Stimulated activated CD4-positive, alpha-beta T cell treated with anti-CD3 and anti-CD28 coated beads, Interleukin-1b, Interleukin-23, amount 100 ng/mL, for 4 hours (primary cell): ENCODE results near the gene PIP5K1C.
"Not testable (repeated sequence)": the region's sequence is repeated elsewhere in the genome, so short reads cannot be mapped to it uniquely, and the experiment has no call there.

Experiments used
- DNase-seq, 2 donors: peaks; one replicate each; pipeline ENCODE4 v3.0.0-alpha.2; 2020; ENCODE audit warnings: low read depth in 2 of 2

PIP5K1C gene

DNA sequence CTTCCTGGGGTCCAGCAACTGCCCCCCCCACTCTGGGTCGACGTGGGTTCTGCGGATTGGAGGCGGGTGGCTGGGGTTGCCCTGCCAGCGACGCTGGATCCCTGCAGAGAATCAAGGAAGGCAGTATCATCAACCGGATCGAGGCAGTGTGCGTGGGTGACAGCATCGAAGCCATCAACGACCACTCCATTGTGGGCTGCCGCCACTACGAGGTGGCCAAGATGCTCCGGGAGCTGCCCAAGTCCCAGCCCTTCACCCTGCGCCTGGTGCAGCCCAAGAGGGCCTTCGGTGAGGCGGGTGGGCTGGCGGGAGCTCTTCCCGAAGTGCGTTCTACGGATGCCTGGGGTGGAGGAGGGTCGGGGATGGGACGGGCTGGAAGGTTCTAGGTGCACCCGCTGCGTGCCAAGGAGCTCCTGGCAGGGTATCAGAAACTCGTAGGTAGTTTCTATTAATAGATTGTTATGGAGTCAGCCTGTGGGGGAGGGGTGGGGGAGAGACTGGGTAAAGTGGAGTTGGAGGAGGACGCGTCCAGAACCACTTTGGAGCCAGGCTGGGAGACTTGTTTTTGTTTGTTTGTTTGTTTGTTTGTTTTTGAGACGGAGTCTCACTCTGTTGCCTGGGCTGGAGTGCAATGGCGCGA, 113.4 kb downstream of the PIP5K1C start:
- DNase-seq = no peak

GRCh38 chr19:3586127-3586626, 114.1 kb downstream of the PIP5K1C start:
- peak; percentile 33 to 41 for DNase-seq

DNA sequence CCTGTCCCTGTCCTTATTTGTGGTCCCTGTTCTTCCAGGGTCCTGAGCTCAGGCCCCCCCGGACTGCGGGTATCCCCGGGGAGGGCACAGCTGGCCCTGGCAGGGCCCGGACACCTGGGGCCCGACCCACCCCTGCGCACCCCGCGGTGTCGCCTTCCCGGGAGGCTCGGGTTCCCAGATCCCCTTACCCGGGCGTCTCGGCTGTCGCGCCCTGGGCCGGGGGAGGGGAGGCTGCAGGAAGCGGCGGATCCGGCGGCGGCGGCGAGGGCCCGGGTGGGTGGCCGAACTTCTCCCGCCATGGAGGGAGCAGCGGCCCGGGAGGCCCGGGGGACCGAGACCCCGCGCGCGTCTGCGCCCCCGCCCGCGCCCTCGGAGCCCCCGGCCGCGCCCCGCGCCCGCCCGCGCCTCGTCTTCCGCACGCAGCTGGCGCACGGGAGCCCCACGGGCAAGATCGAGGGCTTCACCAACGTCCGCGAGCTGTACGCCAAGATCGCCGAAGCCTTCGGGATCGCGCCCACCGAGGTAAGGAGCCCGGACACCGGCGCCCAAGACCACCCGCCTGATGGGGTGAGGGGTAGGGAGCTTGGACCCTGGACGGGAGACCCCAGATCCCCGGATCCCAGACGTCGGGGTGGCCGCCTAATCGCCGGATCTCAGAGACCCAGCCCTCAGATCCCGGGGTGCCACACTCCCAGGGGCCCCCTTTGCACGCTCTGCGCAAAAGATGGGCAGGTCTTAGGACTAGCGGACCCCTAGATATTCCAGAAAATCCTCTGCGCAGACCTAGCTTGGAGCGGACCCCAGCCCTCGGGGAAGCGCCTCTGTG, 114.8 kb downstream of the PIP5K1C start, which contains the start of gene GIPC3:
GIPC3 (plus strand) TSS at position 178 of the 826 bp plus-strand sequence; CDS start at position 298, 120 bp downstream.
- DNase-seq = no peak

DNA sequence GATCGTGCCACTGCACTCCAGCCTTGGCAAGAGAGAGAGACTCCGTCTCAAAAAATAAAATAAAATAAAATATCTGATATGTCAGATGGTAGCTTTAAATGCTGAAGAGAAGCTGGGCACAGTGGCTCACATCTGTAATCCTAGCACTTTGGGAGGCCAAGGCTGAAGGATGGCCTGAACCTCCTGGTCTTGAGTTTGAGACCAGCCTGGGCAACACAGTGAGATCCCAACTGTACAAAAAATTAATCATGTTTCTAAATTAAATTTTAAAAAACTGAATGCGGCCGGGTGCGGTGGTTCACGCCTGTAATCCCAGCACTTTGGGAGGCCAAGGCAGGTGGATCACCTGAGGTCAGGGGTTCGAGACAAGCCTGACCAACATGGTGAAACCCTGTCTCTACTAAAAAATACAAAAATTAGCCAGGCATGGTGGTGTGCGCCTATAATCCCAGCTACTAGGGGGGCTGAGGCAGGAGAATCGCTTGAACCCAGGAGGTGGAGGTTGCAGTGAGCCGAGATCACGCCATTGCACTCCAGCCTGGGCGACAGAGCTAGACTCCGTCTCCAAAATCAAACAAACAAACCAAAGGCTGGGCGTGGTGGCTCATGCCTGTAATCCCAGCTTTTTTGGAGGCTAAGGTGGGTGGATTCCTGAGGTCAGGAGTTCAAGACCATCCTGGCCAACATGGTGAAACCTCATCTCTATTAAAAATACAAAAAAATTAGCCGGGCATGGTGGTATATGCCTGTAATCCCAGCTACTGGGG, 116.0 kb downstream of the PIP5K1C start:
- DNase-seq = not testable (repeated sequence)

GRCh38 chr19:3581792-3582191, 118.5 kb downstream of the PIP5K1C start:
- not testable (repeated sequence) for DNase-seq
